NCI-H2227 (cell line): ENCODE results near the gene MCU.

Experiments
- DNase-seq: peaks from one replicate; lab custom pipeline; 2025; ENCODE audit not compliant: unreplicated experiment; lab: John Stamatoyannopoulos, UW

Gene MCU

GRCh38 chr10:72800741-72801092 is 108.8 kb downstream of the MCU start:
- no peak for DNase-seq

GRCh38 chr10:72801263-72801868 is 109.4 kb downstream of the MCU start:
- no peak for DNase-seq

GRCh38 chr10:72802332-72802731 is 110.4 kb downstream of the MCU start:
- no peak for DNase-seq

DNA sequence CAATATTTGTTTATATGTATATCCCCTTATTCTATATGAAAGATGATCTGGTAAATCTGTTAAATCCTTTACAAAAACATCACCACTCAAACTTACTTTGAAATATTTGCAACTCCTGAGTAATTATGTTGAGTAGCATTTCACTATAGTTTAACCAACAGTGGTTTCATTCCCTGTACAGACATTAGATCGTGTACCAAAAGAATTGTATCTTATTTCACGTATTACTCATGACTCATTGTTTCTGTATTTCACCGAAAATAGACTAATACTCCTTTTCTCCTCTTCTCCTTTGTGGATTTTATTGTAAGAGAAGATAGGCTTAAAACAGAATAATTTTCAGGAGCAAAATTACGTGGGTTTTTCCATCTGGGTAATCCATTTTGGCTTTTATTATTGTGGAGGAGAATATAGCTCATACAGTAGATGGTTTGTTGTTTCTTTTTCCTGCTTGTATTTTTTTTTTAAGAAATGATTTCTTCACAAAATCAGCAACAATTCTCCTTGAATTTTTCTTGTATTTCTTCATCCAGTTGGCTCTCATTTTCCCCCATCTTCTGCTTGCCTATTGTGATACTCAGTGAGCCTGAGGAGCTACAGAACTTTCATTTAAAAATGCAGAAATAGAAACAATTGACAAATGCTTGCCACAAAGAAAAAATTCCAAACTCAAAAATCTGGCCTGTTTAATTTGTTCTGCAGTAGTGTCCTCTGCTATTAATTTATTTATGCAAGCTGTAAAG is 111.0 kb downstream of the MCU start:
- no peak for DNase-seq

DNA sequence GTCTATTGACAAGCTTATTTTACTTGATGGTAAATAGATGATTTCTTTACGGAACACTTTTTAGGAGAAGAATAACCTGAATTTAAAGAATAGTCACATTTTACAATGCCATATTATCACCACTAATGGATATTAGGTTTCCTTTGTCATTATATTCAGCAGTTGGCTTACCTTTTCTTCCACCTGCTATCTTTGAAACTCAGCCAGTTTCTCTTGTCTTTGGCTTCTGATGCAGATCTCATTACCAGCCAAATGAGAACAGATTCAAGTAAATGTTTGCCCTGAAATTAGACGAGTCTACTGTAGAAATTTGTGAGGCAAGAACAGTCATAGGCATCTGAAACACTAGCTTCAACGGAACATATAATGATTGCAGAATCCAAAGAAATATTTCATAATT is 116.1 kb downstream of the MCU start:
- DNase-seq, result no peak

DNA sequence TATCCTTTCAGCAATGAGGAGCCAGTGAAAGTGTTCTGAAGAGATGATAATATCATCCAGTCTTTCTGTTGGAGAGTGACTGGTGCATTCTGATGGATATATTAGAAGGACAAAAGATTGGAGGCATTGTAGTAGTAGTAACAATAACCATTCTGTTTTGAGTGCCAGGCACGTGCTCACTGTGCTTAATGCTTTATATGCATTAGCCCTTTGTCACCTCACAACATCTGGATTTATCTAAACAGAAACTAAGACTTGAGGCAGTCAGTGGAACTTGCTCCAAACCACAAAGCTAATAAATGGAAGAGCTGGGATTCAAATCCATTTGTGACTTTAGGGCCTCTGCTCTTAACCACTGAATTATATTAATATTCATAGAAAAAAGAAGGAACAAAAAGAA is 117.1 kb downstream of the MCU start:
- no peak for DNase-seq

DNA sequence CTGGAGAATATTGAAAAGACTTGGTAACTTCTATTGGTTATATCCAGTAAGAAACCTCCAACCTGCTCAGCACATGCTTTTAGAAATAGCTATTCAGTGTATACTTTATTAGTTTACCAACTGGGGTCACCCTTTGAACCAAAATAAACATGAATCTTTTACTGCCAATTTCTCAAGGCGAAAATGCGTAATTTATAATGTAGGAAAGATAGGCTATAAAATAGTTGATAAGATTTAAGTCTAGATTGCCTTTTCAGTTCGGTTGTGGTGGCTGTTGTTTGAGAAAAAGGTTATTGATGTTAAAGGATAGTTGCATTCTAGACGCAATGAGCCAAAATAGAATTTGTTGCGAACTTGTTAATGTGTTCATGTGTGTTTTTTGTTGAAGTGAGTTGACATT is 119.0 kb downstream of the MCU start:
- no peak for DNase-seq

DNA sequence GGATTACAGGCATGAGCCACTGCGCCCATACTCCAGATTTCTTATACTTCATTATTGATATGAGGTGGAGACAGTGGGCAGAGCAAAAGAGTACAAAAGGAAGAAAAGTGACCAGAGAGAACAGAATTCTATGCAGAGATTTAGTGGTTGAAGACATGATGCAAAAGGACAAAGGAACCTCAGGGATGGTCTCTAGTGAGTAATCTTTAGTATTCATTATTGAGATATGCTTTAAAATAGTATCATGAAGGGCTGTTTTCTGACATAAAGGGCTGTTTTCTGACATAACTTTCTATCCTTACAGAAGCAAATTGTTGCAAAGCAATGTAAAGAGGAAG is 120.4 kb downstream of the MCU start:
- DNase-seq, result no peak

GRCh38 chr10:72812753-72813430 is 120.9 kb downstream of the MCU start:
- no peak for DNase-seq

DNA sequence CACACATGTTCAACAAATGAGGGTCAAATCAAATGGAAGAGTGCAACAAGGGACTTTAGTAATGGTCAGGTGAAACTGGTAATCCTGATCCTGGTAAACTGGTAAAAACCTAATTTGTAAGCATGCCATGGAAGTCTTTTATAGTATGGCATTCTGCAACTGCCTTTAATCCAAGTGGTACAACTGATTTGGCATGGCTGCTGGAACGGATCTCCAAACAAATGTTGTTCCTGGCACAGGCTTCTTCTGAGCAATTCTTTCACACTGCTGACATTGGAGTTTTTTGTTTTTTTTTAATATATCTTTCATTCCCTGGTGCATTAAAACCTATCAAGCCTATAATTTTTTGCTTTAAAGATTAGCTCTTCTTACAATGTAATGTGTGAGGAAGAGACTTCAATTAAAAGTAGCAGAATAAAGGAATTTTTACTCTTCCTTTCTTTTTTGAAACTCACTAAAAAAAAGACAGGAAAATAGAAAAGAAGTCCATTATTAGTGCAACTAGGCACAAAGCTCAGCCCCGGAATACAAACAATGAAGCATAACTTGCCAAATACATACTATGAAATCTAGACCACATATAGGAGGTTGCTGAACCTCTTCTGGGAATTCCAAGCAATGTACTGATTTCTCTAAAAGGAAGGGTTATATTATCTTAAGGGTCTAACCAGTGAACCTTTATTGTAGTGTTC is 122.3 kb downstream of the MCU start:
- no peak for DNase-seq

- no peak for DNase-seq
These were observed 124.6 kb downstream of the MCU start for GRCh38 chr10:72816565-72816964.

- no peak for DNase-seq
These were observed 126.1 kb downstream of the MCU start for GRCh38 chr10:72818076-72818475.

DNA sequence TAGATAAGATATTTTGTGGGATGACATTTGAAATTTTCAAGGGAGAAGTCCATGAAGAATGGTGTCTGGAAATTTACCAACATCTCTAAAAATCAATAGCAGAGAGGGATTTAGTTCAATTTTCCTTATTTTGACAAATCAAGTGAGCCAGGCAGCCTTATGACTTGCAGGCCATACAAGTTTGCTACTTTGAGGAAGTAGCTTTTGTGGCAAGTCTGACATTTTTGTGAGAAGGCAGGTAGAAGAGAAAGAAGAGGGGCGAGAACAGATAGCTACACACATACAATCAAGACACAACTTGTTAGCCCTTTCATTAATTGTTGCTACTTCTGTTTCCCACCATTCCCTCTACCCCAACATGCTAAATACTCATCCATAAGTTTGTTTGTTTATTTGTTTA is 127.1 kb downstream of the MCU start:
- no peak for DNase-seq

DNA sequence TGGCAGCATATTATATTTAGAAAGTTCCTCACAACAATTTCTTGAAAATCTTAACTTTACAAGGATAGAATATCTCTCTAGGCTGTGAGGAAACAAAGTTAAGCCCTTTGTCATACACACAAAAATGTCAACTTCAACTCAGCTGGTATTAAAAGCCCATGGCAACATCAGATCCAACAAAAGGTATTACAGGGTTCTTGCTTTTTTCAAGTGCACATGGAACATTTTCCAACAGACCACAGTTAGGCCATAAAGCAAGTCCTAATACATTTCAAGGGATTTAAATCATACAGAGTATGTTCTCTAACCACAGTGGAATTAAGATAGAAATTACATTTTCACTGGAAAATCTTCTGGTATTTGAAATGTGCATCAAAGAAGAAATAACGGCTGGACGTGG is 129.7 kb downstream of the MCU start:
- DNase-seq, result no peak

GRCh38 chr10:72822342-72822986 is 130.5 kb downstream of the MCU start:
- DNase-seq, result no peak

- DNase-seq, result no peak
These were observed 133.2 kb downstream of the MCU start for GRCh38 chr10:72825163-72825562.

DNA sequence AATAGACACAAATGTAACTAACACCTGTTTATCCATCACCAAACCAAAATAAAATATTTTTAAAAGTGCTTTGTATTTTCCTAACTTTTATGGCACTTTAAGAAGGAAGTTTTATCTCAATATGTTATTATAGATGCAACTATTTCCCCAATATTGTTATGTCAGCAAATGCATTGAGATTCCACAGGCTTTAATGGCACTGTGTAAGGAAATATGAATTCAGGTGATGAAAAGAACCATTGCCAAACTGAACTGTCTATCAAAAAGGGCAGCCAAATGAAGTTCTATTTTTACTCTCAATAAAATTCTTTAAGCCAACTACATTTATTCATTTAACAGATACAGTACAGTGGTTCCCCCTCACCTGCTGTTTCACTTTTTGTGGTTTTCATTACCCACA is 134.4 kb downstream of the MCU start:
- no peak for DNase-seq

DNA sequence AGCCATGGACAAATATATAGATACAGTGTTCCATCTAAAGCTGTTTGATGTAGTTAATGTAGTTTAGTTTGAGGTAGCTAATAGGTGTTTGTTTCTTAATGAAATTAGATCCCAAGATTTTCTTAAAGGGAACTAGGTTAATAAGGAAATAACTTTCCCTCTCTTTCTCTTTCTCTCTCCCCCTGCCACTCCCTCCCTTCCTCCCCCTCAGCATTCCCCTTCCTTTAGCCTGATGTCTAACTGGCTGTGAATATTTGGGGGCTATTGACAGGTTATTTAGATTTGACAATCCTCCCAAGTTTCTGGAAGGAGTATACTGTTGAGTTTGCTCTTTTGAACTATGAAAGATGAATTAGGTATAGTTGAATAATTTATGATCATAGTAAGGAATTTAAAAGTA is 136.4 kb downstream of the MCU start:
- DNase-seq, result no peak

- no peak for DNase-seq
These were observed 138.7 kb downstream of the MCU start for GRCh38 chr10:72830625-72831024.

DNA sequence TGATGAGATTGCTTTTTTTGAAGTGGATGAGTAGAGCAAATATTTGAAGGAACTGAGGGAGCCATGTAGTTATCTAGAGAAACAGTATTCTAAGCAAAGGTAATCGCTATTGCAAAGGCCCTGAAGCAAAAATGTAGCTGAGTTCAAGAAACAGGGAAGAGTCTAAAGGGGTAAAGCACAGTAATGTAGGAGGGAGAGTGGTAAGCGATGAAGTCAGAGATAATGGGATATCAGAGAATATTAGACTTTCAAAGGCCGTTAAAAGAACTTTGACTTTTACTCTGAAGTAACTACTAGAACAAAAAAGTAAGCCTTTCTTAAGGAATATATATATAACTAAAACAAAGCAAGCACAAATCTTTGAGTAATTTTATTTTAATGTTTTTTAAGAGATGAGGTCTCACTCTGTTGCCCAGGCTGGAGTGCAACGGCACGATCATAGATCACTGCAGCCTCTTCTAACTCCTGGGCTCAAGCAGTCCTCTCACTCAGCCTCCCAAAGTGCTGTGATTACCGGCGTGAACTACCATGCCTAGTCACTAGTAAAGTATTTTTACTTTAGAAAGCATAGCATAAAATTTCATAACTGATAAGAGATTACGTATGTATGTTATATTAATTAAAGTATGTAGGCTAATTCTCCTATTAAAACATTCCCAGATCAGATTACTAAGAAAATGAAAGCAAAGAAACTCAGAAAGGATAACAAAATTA is 139.9 kb downstream of the MCU start:
- DNase-seq, result no peak

GRCh38 chr10:72832701-72833100 is 140.8 kb downstream of the MCU start:
- no peak for DNase-seq
